HepG2 (cell line): Measurements from ENCODE around the gene GLYATL1B. TPM values are rescaled to one million over a fixed set of nuclear protein-coding genes. Genes with fewer than 3 reads are reported as not detected.
"Not testable (repeated sequence)": the region's sequence is repeated elsewhere in the genome, so short reads cannot be mapped to it uniquely, and the experiment has no call there.

Experiments used
- ATAC-seq: fragments of 200-7000 bp; cut with Tn5 transposase; 3 replicates; pipeline ENCODE4 v1.9.1; 2020; ENCODE audit warnings: mild to moderate bottlenecking, moderate library complexity
- BruUV-seq: library from RNA; stranded (reverse); fragments of 400-500 nt; replicated peaks from 2 replicates; lab custom pipeline; 2021; lab: Mats Ljungman, UMichigan
- CTCF ChIA-PET: fragments of 300-600 bp; formaldehyde crosslinking; extraction: SDS; loops from one replicate; lab custom pipeline; 2021; ENCODE audit warnings: low total read pairs, inconsistent platforms, low intra/inter-chr PET ratio; lab: Yijun Ruan, JAX
- POLR2A ChIA-PET: fragments of 350-600 bp; sonication (Branson Sonifier 250); formaldehyde crosslinking; loops from one replicate; lab custom pipeline; 2020; ENCODE audit warnings: antibody characterized with exemption, inconsistent platforms; lab: Yijun Ruan, JAX
- DNase-seq: peaks from one replicate; pipeline ENCODE4 v3.0.0-alpha.2; 2015; ENCODE audit warnings: low spot score
- FAIRE-seq: peaks from 3 replicates; lab custom pipeline; 2011; peaks lifted over from hg19 to GRCh38; lab: Jason Lieb, UNC
- H2AFZ ChIP-seq: one replicate; pipeline ENCODE4 v1.6.1; 2011; ENCODE audit warnings: low read length, inconsistent platforms
- H3K27ac ChIP-seq: fragments of 300-600 bp; 3 replicates; pipeline ENCODE4 v1.8.0; 2011; ENCODE audit warnings: mixed run types, mild to moderate bottlenecking, mixed read lengths, low read length, inconsistent platforms; ENCODE audit not compliant: insufficient read depth; ENCODE audit errors: extremely low read length
- H3K27me3 ChIP-seq, 2 experiments: fragments of 200-600 bp in 1 of 2; 2 replicates in 1 of 2; 3 replicates in 1 of 2; pipeline versions ENCODE4 v1.6.0 to v1.8.0; 2011; ENCODE audit warnings: low read length in 2 of 2, mild to moderate bottlenecking in 2 of 2, moderate library complexity in 2 of 2, inconsistent platforms in 1 of 2; ENCODE audit not compliant: insufficient read depth in 2 of 2, control insufficient read depth in 1 of 2
- H3K36me3 ChIP-seq, 2 experiments: fragments of 200-600 bp in 1 of 2; replicated peaks in 1 of 2; 2 replicates in 1 of 2; 3 replicates in 1 of 2; pipeline versions ENCODE4 v1.5.1 to v1.8.0; 2011; ENCODE audit warnings: low read length in 2 of 2, inconsistent platforms in 1 of 2; ENCODE audit not compliant: insufficient read depth in 2 of 2, control insufficient read depth in 1 of 2
- H3K4me1 ChIP-seq: 2 replicates; pipeline ENCODE4 v1.5.1; 2012; ENCODE audit warnings: low read length, inconsistent platforms; ENCODE audit not compliant: insufficient read depth
- H3K4me2 ChIP-seq: 2 replicates; pipeline ENCODE4 v1.6.0; 2011; ENCODE audit warnings: low read depth, low read length, inconsistent platforms
- H3K4me3 ChIP-seq, 3 experiments: fragments of 200-600 bp in 1 of 3; sonication (generic), shearing (Covaris generic) in 1 of 3; replicated peaks in 1 of 3; 2 replicates each; pipeline ENCODE4 v1.5.1; 2011 to 2016; ENCODE audit warnings: low read length in 3 of 3, inconsistent platforms in 2 of 3, low read depth in 2 of 3, mild to moderate bottlenecking in 2 of 3, control low read depth in 1 of 3, mixed read lengths in 1 of 3; ENCODE audit not compliant: insufficient read depth in 1 of 3
- H3K79me2 ChIP-seq: one replicate; pipeline ENCODE4 v1.6.1; 2011; ENCODE audit warnings: low read length, inconsistent platforms; ENCODE audit not compliant: insufficient read depth
- H3K9ac ChIP-seq: 2 replicates; pipeline ENCODE4 v1.6.0; 2011; ENCODE audit warnings: mild to moderate bottlenecking, low read depth, low read length, inconsistent platforms; ENCODE audit not compliant: insufficient read depth
- H3K9me3 ChIP-seq: 2 replicates; pipeline ENCODE4 v1.5.1; 2012; ENCODE audit warnings: mild to moderate bottlenecking, low read length
- H4K20me1 ChIP-seq: 2 replicates; pipeline ENCODE4 v1.6.0; 2011; ENCODE audit warnings: inconsistent platforms, mild to moderate bottlenecking, low read length, moderate library complexity; ENCODE audit not compliant: insufficient read depth
- HMGA1 ChIP-seq: sonication (generic); formaldehyde crosslinking; conservative IDR thresholded peaks from 2 replicates; pipeline ENCODE4 v1.4.0; 2020; ENCODE audit warnings: missing genetic modification reagents
- KDM4B ChIP-seq: sonication (generic); formaldehyde crosslinking; IDR thresholded peaks from 2 replicates; pipeline ENCODE4 v1.4.0; 2020; ENCODE audit warnings: missing genetic modification reagents
- ZBTB44 ChIP-seq: sonication (generic); formaldehyde crosslinking; IDR thresholded peaks from 2 replicates; pipeline ENCODE4 v1.4.0; 2020; ENCODE audit warnings: missing genetic modification reagents
- ZFYVE20 ChIP-seq: sonication (generic); formaldehyde crosslinking; IDR thresholded peaks from 2 replicates; pipeline ENCODE4 v1.8.0; 2023; ENCODE audit warnings: low read depth, mild to moderate bottlenecking, moderate library complexity, missing genetic modification reagents, borderline replicate concordance
- ZNF558 ChIP-seq: sonication (generic); formaldehyde crosslinking; IDR thresholded peaks from 2 replicates; pipeline ENCODE4 v1.9.0; 2022; ENCODE audit warnings: mild to moderate bottlenecking, missing genetic modification reagents, borderline replicate concordance
- ZNF720 ChIP-seq: sonication (generic); formaldehyde crosslinking; IDR thresholded peaks from 2 replicates; pipeline ENCODE4 v1.4.0; 2020; ENCODE audit warnings: missing genetic modification reagents
- ZNF777 ChIP-seq: sonication (generic); formaldehyde crosslinking; IDR thresholded peaks from 2 replicates; pipeline ENCODE4 v1.4.0; 2020; ENCODE audit warnings: missing genetic modification reagents
- ZNF790 ChIP-seq: sonication (generic); formaldehyde crosslinking; IDR thresholded peaks from 2 replicates; pipeline ENCODE4 v1.8.0; 2022; ENCODE audit warnings: missing genetic modification reagents, mild to moderate bottlenecking, borderline replicate concordance
- WGBS: methylation state at CpG from one replicate; pipeline ENCODE4 v1.1.6; 2017; ENCODE audit warnings: low lambda C conversion rate; 5-methylcytosine and 5-hydroxymethylcytosine counted together
- in situ Hi-C: cut with HindIII; loops from 2 replicates; pipeline ENCODE4 v1.10.0; 2017; ENCODE audit warnings: low pct_unique_long_range_greater_than_20kb; ENCODE audit not compliant: extremely low pct_ligation_motif_present
- intact Hi-C: fragments of 100-400 bp; cut with micrococcal nuclease; formaldehyde crosslinking; loops from one replicate; pipeline ENCODE4 v1.10.0; 2022; ENCODE audit not compliant: unreplicated experiment
- polyA plus RNA-seq, 8 experiments: library from polyadenylated mRNA; depleted of rRNA in 3 of 8; stranded (reverse) in 7 of 8; unstranded in 1 of 8; fragments of >200 nt; fragmentation: Illumina TruSeq in 4 of 8; extraction: Trizol in 4 of 8; gene quantifications; 2 replicates each; pipeline versions ENCODE4 v1.2.1 to v1.2.3, GENCODE V29; 2011 to 2016; ENCODE audit warnings: low read depth in 4 of 8, missing spikeins in 1 of 8, mixed read lengths in 1 of 8; ENCODE audit not compliant: insufficient read depth in 1 of 8
- total RNA-seq, 5 experiments: library from RNA; depleted of rRNA; stranded (reverse); fragments of >200 nt; fragmentation: Illumina TruSeq; extraction: Trizol; gene quantifications; 2 replicates each; pipeline ENCODE4 v1.2.3, GENCODE V29; 2016; ENCODE audit warnings: low read depth in 1 of 5
- TF ChIP-seq, protein P1 (sequence below), 2 experiments: sonication (generic) in 1 of 2; formaldehyde crosslinking in 1 of 2; IDR thresholded peaks; 2 replicates each; pipeline versions ENCODE4 v1.4.0 to v1.6.1; 2016 to 2020; ENCODE audit warnings: borderline replicate concordance in 1 of 2, low read depth in 1 of 2, mild to moderate bottlenecking in 1 of 2, missing genetic modification reagents in 1 of 2
- TF ChIP-seq, protein P2 (sequence below): sonication (generic); formaldehyde crosslinking; IDR thresholded peaks from 2 replicates; pipeline ENCODE4 v1.5.1; 2020; ENCODE audit warnings: mild to moderate bottlenecking, missing genetic modification reagents, moderate library complexity

The GLYATL1B gene
- total and polyA plus RNA-seq, 2 of the 13 experiments (the other 11 are each of a cell fraction or from before 2014, with no cell fraction given), result not detected

GRCh38 chr11:59063996-59064727 is 21.9 kb upstream of the GLYATL1B start:
- CTCF ChIA-PET, H4K20me1 ChIP-seq, H3K27ac ChIP-seq, H3K4me3 ChIP-seq, ATAC-seq, FAIRE-seq, intact Hi-C loops, H3K27me3 ChIP-seq, H2AFZ ChIP-seq, H3K36me3 ChIP-seq, H3K79me2 ChIP-seq, H3K9ac ChIP-seq, POLR2A ChIA-PET, H3K4me1 ChIP-seq, H3K4me2 ChIP-seq, H3K9me3 ChIP-seq, in situ Hi-C loops, DNase-seq, BruUV-seq: not testable (repeated sequence)
- 27% methylated on average over 7 of the region's 14 CpGs for WGBS

DNA sequence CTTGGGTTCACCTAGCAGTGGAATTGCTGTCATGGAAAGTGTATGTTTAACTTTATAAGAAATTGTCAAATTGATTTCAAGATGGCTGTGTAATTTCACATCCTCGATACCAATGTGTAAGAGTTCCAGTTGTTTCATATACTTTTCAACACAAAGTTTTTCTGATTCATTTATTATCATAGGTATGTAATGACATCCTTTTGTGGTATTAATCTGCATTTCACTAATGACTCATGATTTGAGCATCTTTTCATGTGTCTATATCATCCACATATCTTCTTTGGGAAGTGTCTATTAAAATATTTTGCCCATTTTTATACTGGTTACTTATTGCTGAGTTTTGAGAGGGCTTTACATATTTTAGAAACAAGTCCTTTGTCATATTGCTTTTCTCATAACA is 17.0 kb upstream of the GLYATL1B start:
- Histone ChIP-seq H3K27ac (no peak overlapping the region), H3K9me3 (no peaks in the 10 kb centered on the region), H3K4me1 (no peaks in the 10 kb centered on the region), H3K27me3 (no peaks in the 10 kb centered on the region; a peak in 1 of 5 replicates), H2AFZ (no peak overlapping the region), H3K9ac (no peak overlapping the region), H3K79me2 (no peaks in the 10 kb centered on the region), H3K4me2 (no peak overlapping the region), H3K4me3 (no peak overlapping the region), H3K36me3 (no peaks in the 10 kb centered on the region), H4K20me1 (no peaks in the 10 kb centered on the region)
- FAIRE-seq (no peak), ATAC-seq (no peak), DNase-seq (no peak)
- in situ Hi-C loops, result no loop called here
- BruUV-seq, result no TSS peak
- intact Hi-C loops, result no loop called here
- WGBS, result 0% methylated on average over 1 of the region's 1 CpG
- ChIA-PET CTCF (no interaction called here), POLR2A (no interaction called here)
- TF ChIP-seq ZNF790 (no peak), HMGA1 (CRISPR knock-in tag) (no peak), ZBTB44 (CRISPR knock-in tag) (no peak), ZNF777 (CRISPR knock-in tag) (no peak), ZNF720 (CRISPR knock-in tag) (no peak), ZFYVE20 (no peak), ZNF558 (CRISPR knock-in tag) (no peak), KDM4B (no peak)
- TF ChIP-seq, protein P1, sequence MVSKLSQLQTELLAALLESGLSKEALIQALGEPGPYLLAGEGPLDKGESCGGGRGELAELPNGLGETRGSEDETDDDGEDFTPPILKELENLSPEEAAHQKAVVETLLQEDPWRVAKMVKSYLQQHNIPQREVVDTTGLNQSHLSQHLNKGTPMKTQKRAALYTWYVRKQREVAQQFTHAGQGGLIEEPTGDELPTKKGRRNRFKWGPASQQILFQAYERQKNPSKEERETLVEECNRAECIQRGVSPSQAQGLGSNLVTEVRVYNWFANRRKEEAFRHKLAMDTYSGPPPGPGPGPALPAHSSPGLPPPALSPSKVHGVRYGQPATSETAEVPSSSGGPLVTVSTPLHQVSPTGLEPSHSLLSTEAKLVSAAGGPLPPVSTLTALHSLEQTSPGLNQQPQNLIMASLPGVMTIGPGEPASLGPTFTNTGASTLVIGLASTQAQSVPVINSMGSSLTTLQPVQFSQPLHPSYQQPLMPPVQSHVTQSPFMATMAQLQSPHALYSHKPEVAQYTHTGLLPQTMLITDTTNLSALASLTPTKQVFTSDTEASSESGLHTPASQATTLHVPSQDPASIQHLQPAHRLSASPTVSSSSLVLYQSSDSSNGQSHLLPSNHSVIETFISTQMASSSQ (IDR thresholded peaks at IDR 0.05; ENCODE audit: low read depth), result no peak
- TF ChIP-seq, protein P1 (CRISPR knock-in tag; IDR thresholded peaks at IDR 0.05; ENCODE audit: borderline replicate concordance), result no peak
- TF ChIP-seq, protein P2, sequence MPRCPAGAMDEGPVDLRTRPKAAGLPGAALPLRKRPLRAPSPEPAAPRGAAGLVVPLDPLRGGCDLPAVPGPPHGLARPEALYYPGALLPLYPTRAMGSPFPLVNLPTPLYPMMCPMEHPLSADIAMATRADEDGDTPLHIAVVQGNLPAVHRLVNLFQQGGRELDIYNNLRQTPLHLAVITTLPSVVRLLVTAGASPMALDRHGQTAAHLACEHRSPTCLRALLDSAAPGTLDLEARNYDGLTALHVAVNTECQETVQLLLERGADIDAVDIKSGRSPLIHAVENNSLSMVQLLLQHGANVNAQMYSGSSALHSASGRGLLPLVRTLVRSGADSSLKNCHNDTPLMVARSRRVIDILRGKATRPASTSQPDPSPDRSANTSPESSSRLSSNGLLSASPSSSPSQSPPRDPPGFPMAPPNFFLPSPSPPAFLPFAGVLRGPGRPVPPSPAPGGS (CRISPR knock-in tag), result no peak
